ENCODE results near the gene IFFO2.

Gene IFFO2

GRCh38 chr1:18868354-18868753, 88.1 kb downstream of the IFFO2 start:
- Histone ChIP-seq H3K4me3 (no peak overlapping the region), H3K36me3 (replicated peaks) (no peaks in the 10 kb centered on the region; the same call in 1 of the 2 replicates), H3K9me3 (no peaks in the 10 kb centered on the region), H3K4me1 (no peaks in the 10 kb centered on the region), H3K27me3 (ENCODE audit: low read depth) (peaks cover 13% of the 10 kb centered on the region; the same call in 1 of the 2 replicates)
- no peak for DNase-seq (ENCODE audit: low spot score in 2 of 2)
- in situ Hi-C loops (cut with MboI; ENCODE audit: low sequenced_read_pairs), result no loop called here

GRCh38 chr1:18866846-18867245, 89.6 kb downstream of the IFFO2 start:
- no peak for DNase-seq (ENCODE audit: low spot score in 2 of 2)
- Histone ChIP-seq H3K4me3 (no peak overlapping the region), H3K27me3 (ENCODE audit: low read depth) (peaks cover 13% of the 10 kb centered on the region; the same call in 1 of the 2 replicates), H3K9me3 (no peaks in the 10 kb centered on the region), H3K36me3 (replicated peaks) (no peaks in the 10 kb centered on the region; the same call in 1 of the 2 replicates), H3K4me1 (no peaks in the 10 kb centered on the region)
- in situ Hi-C loops (cut with MboI; ENCODE audit: low sequenced_read_pairs), result no loop called here

GRCh38 chr1:18866314-18866713, 90.2 kb downstream of the IFFO2 start:
- DNase-seq (ENCODE audit: low spot score in 2 of 2), result no peak
- H3K27me3 ChIP-seq (ENCODE audit: low read depth), result peaks cover 13% of the 10 kb centered on the region; the same call in 1 of the 2 replicates
- no peaks in the 10 kb centered on the region for H3K4me1 ChIP-seq
- no peak overlapping the region for H3K4me3 ChIP-seq
- no peaks in the 10 kb centered on the region for H3K9me3 ChIP-seq
- in situ Hi-C loops (cut with MboI; ENCODE audit: low sequenced_read_pairs), result no loop called here
- no peaks in the 10 kb centered on the region for H3K36me3 ChIP-seq (replicated peaks)

DNA sequence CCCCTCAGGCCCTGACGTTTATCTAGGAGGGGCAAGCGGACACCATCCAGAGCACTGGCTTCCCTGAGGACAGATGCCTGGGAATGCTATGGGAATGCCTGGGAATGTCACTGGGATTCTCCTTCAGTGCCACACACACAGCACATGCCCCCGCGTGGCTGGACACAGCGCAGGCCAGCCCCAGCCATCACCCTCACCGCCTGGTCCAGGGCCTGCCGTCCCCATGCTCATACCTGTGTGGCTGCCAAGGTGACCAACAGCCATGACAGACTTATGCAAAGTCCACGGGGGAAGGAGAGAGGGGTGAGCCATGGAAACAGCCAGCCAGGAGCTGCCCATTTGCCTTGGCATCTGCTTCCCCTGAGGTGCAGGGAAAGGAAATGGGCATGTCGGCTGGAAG, 91.3 kb downstream of the IFFO2 start:
- in situ Hi-C loops (cut with MboI; ENCODE audit: low sequenced_read_pairs), result no loop called here
- Histone ChIP-seq H3K27me3 (ENCODE audit: low read depth) (peaks cover 13% of the 10 kb centered on the region; the same call in 1 of the 2 replicates), H3K36me3 (replicated peaks) (no peaks in the 10 kb centered on the region), H3K4me3 (no peak overlapping the region), H3K4me1 (no peaks in the 10 kb centered on the region), H3K9me3 (no peaks in the 10 kb centered on the region)
- no peak for DNase-seq (ENCODE audit: low spot score in 2 of 2)

DNA sequence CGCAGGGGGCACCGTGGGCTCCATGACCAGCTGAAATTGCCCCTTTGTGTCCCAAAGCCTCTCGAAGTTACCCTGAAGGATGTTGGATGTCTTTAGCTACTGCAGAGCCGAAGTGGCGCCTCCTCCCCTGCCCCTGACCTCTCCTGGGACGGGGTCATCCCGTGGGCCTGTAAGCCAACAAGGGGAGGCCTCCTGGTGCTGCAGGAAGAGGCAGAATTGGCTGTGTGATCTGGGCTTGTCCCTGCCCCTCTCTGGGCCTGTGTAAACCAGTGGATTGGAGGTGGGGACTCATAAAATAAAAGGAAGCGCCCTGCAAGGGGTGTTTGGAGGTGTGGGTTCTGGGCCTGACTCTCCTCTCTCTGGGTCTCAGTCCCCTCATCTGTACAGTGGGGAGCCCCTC, 94.9 kb downstream of the IFFO2 start:
- Histone ChIP-seq H3K27me3 (ENCODE audit: low read depth) (peaks cover 13% of the 10 kb centered on the region; the same call in 1 of the 2 replicates), H3K4me3 (no peak overlapping the region), H3K36me3 (replicated peaks) (no peaks in the 10 kb centered on the region), H3K4me1 (no peaks in the 10 kb centered on the region), H3K9me3 (no peaks in the 10 kb centered on the region)
- in situ Hi-C loops (cut with MboI; ENCODE audit: low sequenced_read_pairs), result no loop called here
- no peak for DNase-seq (ENCODE audit: low spot score in 2 of 2)

- H3K4me1 ChIP-seq, result no peaks in the 10 kb centered on the region
- in situ Hi-C loops (cut with MboI; ENCODE audit: low sequenced_read_pairs), result no loop called here
- peaks cover 10% of the 10 kb centered on the region; the same call in 1 of the 2 replicates for H3K27me3 ChIP-seq (ENCODE audit: low read depth)
- H3K36me3 ChIP-seq (replicated peaks), result no peaks in the 10 kb centered on the region
- DNase-seq (ENCODE audit: low spot score in 2 of 2), result no peak
- no peaks in the 10 kb centered on the region for H3K9me3 ChIP-seq
- no peak overlapping the region for H3K4me3 ChIP-seq
Observed at GRCh38 chr1:18861082-18861481, 95.4 kb downstream of the IFFO2 start.

- in situ Hi-C loops (cut with MboI; ENCODE audit: low sequenced_read_pairs), result no loop called here
- no peaks in the 10 kb centered on the region for H3K4me1 ChIP-seq
- no peak within 1 kb of the TSS for H3K4me3 ChIP-seq
- H3K9me3 ChIP-seq, result no peaks in the 10 kb centered on the region
- no peaks in the 10 kb centered on the region for H3K27me3 ChIP-seq (ENCODE audit: low read depth)
- H3K36me3 ChIP-seq (replicated peaks), result no peaks in the 10 kb centered on the region
- no peak for DNase-seq (ENCODE audit: low spot score in 2 of 2)
Observed at GRCh38 chr1:18859560-18859959, 96.9 kb downstream of the IFFO2 start, which contains the start of gene TAS1R2. TSS of gene TAS1R2 (minus strand) at chr1:18859660. CDS start at chr1:18859660, 0 bp downstream.

DNA sequence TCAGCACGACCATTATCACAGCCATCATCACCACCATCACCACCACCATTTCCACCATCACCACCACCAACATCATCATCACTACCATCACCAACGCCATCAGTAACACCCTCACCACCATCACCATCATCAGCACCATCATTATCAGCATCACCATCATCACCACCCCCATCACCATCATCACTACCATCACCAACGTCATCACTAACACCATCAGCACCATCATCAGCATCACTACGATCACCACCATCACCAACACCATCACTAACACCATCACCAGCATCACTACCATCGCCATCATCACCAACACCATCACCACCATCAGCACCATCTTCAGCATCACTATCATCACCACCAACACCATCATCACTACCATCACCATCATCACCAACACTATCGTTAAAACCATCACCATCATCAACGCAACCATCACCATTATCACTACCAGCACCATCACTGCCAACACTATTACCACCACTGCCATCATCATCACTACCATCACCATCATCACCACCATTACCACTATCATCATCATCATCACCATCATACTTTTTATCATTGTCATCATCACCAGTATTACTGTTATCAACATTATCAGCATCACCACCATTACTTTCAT, 98.3 kb downstream of the IFFO2 start:
- Histone ChIP-seq H3K9me3 (no peaks in the 10 kb centered on the region), H3K36me3 (replicated peaks) (no peaks in the 10 kb centered on the region), H3K4me3 (no peak overlapping the region), H3K4me1 (no peaks in the 10 kb centered on the region), H3K27me3 (ENCODE audit: low read depth) (no peaks in the 10 kb centered on the region)
- no peak for DNase-seq (ENCODE audit: low spot score in 2 of 2)
- in situ Hi-C loops (cut with MboI; ENCODE audit: low sequenced_read_pairs), result no loop called here

DNA sequence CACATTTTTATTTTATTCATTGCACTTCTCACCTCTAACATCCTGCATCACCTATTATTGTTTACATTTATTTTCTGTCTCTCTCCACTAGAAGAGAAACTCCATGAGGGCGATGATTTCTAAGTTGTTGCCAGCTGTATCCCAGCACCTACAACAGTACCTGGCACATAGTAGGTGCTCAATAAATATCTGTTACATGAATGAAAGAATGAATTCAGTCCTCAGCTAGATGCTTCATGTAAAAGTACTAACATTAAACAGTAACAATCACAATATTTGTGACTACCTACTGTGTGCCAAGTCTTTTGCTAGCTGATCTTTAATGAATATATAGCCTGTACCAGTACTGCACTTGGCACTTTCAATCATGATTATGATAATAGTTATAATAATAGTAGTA, 100.0 kb downstream of the IFFO2 start:
- H3K4me1 ChIP-seq, result no peaks in the 10 kb centered on the region
- in situ Hi-C loops (cut with MboI; ENCODE audit: low sequenced_read_pairs), result no loop called here
- no peaks in the 10 kb centered on the region for H3K9me3 ChIP-seq
- no peaks in the 10 kb centered on the region for H3K36me3 ChIP-seq (replicated peaks)
- H3K27me3 ChIP-seq (ENCODE audit: low read depth), result 0 out of 2 replicates have a peak, but pooled peaks cover 6% of the 10 kb centered on the region
- DNase-seq (ENCODE audit: low spot score in 2 of 2), result no peak
- H3K4me3 ChIP-seq, result no peak overlapping the region

GRCh38 chr1:18855573-18855972, 100.9 kb downstream of the IFFO2 start:
- Histone ChIP-seq H3K4me3 (no peak overlapping the region), H3K36me3 (replicated peaks) (no peaks in the 10 kb centered on the region), H3K4me1 (no peaks in the 10 kb centered on the region), H3K9me3 (no peaks in the 10 kb centered on the region), H3K27me3 (ENCODE audit: low read depth) (0 out of 2 replicates have a peak, but pooled peaks cover 7% of the 10 kb centered on the region)
- no peak for DNase-seq (ENCODE audit: low spot score in 2 of 2)
- in situ Hi-C loops (cut with MboI; ENCODE audit: low sequenced_read_pairs), result no loop called here

GRCh38 chr1:18854331-18855025, 102.0 kb downstream of the IFFO2 start:
- H3K4me3 ChIP-seq, result no peak overlapping the region
- in situ Hi-C loops (cut with MboI; ENCODE audit: low sequenced_read_pairs), result no loop called here
- H3K27me3 ChIP-seq (ENCODE audit: low read depth), result peaks cover 9% of the 10 kb centered on the region; the same call in 1 of the 2 replicates
- no peaks in the 10 kb centered on the region for H3K9me3 ChIP-seq
- no peaks in the 10 kb centered on the region for H3K36me3 ChIP-seq (replicated peaks)
- DNase-seq (ENCODE audit: low spot score in 2 of 2), result no peak
- no peaks in the 10 kb centered on the region for H3K4me1 ChIP-seq

Measured in HAP-1 (cell line).